ENCODE measurements around the gene ST6GALNAC1. TPM values are rescaled to one million over a fixed set of nuclear protein-coding genes. Genes with fewer than 3 reads are reported as not detected.

Gene ST6GALNAC1
- total RNA-seq, 6 experiments from 2014 or later, result not detected

- peak; percentile 15 for DNase-seq
- peaks cover 20% of the 10 kb centered on the region for H3K4me1 Mint-ChIP-seq (ENCODE audit: low read depth)
- H3K36me3 Mint-ChIP-seq (ENCODE audit: low read depth), result no peaks in the 10 kb centered on the region
- no peak overlapping the region for H3K4me3 Mint-ChIP-seq
- H3K27ac Mint-ChIP-seq, result no peak overlapping the region
- H3K9me3 Mint-ChIP-seq, result no peaks in the 10 kb centered on the region
- peaks cover 14% of the 10 kb centered on the region for H3K27me3 Mint-ChIP-seq (ENCODE audit: insufficient read depth)
- TF ChIP-seq CTCF (IDR thresholded peaks at IDR 0.05), result 0 out of 2 replicates have a peak, but pooled peaks have one; percentile 17
These were observed 50.2 kb downstream of the ST6GALNAC1 start for GRCh38 chr17:76593384-76593826.

GRCh38 chr17:76588182-76588581 lies 55.4 kb downstream of the ST6GALNAC1 start:
- H3K4me3 Mint-ChIP-seq, result no peak overlapping the region
- TF ChIP-seq CTCF (IDR thresholded peaks at IDR 0.05), result no peak
- no peak overlapping the region for H3K27ac Mint-ChIP-seq

DNA sequence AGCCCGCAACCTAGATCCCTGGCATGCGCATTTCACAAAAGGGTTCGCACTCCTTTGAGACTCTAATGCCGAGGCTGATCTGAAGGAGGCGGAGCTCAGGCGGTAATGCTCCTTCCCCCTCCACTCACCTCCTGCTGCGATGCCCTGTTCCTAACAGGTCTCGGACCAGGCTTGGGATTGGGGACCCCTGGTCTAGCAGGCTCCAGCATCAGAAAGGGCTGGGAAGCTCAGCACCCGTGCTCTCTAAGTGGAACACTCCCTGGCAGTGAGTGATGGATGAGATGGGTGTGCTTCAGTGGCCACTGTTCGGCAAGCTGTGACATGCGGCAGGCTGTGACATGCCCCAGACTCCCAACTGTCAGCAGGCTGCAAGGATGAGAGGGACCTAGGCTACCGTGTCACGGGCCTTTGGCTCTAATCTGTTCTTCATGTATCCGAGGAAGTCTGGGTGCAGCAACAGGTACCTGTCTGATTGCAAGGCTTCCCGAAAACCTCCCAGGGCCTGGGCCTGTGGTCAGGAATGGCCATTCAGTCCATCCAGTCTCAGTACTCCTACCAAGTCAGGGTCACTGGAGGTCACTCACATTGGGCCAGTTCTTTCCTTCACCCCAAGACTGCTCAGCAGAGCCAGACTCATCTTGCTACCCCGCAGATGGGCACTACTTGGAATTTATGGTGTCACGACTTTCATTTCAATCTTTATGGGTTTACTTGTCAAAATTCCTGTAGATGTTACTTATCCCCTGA lies 56.6 kb downstream of the ST6GALNAC1 start:
- Mint-ChIP-seq H3K27ac (no peak overlapping the region), H3K27me3 (ENCODE audit: insufficient read depth) (peaks cover 26% of the 10 kb centered on the region), H3K36me3 (ENCODE audit: low read depth) (no peaks in the 10 kb centered on the region), H3K4me1 (ENCODE audit: low read depth) (no peaks in the 10 kb centered on the region), H3K9me3 (no peaks in the 10 kb centered on the region), H3K4me3 (no peak overlapping the region)
- no peak for TF ChIP-seq CTCF (IDR thresholded peaks at IDR 0.05)
- DNase-seq, result no peak

More at GRCh38 chr17:76588182-76588581, 55.4 kb downstream of the ST6GALNAC1 start:
- DNase-seq, result no peak
- Mint-ChIP-seq H3K4me1 (ENCODE audit: low read depth) (peaks cover 2% of the 10 kb centered on the region), H3K36me3 (ENCODE audit: low read depth) (no peaks in the 10 kb centered on the region), H3K27me3 (ENCODE audit: insufficient read depth) (peaks cover 26% of the 10 kb centered on the region), H3K9me3 (no peaks in the 10 kb centered on the region)

GRCh38 chr17:76585649-76586593 lies 57.6 kb downstream of the ST6GALNAC1 start, which contains the start of gene ST6GALNAC2:
TSS of gene ST6GALNAC2 (minus strand) at chr17:76585860. CDS start at chr17:76585808, 52 bp downstream.
- peak; percentile 17 for DNase-seq
- Mint-ChIP-seq H3K36me3 (ENCODE audit: low read depth) (no peaks in the 10 kb centered on the region), H3K27ac (no peak within 1 kb of the TSS), H3K9me3 (no peaks in the 10 kb centered on the region), H3K4me1 (ENCODE audit: low read depth) (no peaks in the 10 kb centered on the region), H3K4me3 (peak within 1 kb of the TSS; percentile 77), H3K27me3 (ENCODE audit: insufficient read depth) (peaks cover 26% of the 10 kb centered on the region)
- peak; percentile 43; the same call in 1 of the 2 replicates for TF ChIP-seq CTCF (IDR thresholded peaks at IDR 0.05)

DNA sequence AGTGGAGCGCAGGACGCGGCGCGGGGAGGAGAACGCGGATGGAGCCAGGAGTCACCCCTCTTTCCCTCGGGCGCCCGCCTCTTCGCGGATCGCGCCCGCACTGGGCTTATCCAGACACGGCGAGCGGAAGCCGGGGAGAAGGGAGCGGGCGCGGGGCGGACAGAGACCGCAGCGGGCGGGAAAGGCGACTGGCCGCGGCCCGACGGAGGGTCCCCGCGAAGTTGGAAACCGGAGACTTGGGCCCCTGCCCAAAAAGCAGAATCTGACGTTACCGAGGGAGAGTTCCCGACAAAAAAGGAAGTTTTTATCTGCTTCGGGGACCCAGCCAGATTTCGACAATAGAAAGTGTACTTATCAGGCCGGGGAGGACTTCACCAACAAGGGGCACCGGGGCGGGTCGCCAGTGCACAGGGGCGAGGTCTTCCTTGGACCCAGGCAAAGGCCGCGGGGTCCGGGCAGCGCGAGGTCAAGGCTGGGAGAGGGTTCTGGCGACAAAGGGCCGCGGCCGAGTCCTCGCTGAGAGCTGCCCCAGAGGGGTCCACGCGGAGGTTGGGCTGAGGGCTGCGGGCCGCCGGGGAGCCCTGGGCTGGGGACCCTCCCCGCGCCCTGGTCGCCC lies 58.4 kb downstream of the ST6GALNAC1 start:
- Mint-ChIP-seq H3K27me3 (ENCODE audit: insufficient read depth) (peaks cover 26% of the 10 kb centered on the region), H3K4me3 (peak overlapping the region; percentile 77), H3K27ac (no peak overlapping the region), H3K36me3 (ENCODE audit: low read depth) (no peaks in the 10 kb centered on the region), H3K4me1 (ENCODE audit: low read depth) (no peaks in the 10 kb centered on the region), H3K9me3 (no peaks in the 10 kb centered on the region)
- no peak for TF ChIP-seq CTCF (IDR thresholded peaks at IDR 0.05)
- DNase-seq, result no peak

Data from HFFc6 (cell line).